Prostate gland (tissue), 2 donors: ENCODE data around the gene SHISAL1. TPM values are rescaled to one million over a fixed set of nuclear protein-coding genes. Genes with fewer than 3 reads are reported as not detected.

Source experiments
- DNase-seq: peaks from one replicate; pipeline ENCODE4 v3.0.0-alpha.2; 2019; ENCODE audit warnings: low spot score
- H3K27ac ChIP-seq, 2 donors: fragments of 200-600 bp; sonication (generic); 2 replicates each; pipeline ENCODE4 v1.5.1; 2017 to 2019
- H3K27me3 ChIP-seq: fragments of 200-600 bp; sonication (generic); replicated peaks from 2 replicates; pipeline ENCODE4 v1.5.1; 2019; ENCODE audit not compliant: insufficient read depth
- H3K36me3 ChIP-seq, 2 donors: fragments of 200-600 bp; sonication (generic); 1 replicate in 1 of 2; 2 replicates in 1 of 2; pipeline versions ENCODE4 v1.5.1 to v1.8.1; 2017 to 2019
- H3K4me1 ChIP-seq: fragments of 200-600 bp; sonication (generic); replicated peaks from 2 replicates; pipeline ENCODE4 v1.5.1; 2019
- H3K4me3 ChIP-seq, 2 donors: fragments of 200-600 bp; sonication (generic); 2 replicates each; pipeline ENCODE4 v1.5.1; 2017 to 2019
- H3K9me3 ChIP-seq: fragments of 200-600 bp; sonication (generic); 2 replicates; pipeline ENCODE4 v1.5.1; 2017
- POLR2A ChIP-seq: fragments of 450-650 bp; IDR thresholded peaks from one replicate; pipeline ENCODE4 v1.6.1; 2016; ENCODE audit warnings: antibody characterized with exemption, mild to moderate bottlenecking
- POLR2AphosphoS5 ChIP-seq: sonication (generic); formaldehyde crosslinking; IDR thresholded peaks from one replicate; pipeline ENCODE4 v1.6.1; 2017; ENCODE audit warnings: antibody characterized with exemption
- WGBS: methylation state at CpG from one replicate; pipeline ENCODE4 v1.1.5; 2018; 5-methylcytosine and 5-hydroxymethylcytosine counted together
- intact Hi-C: fragments of 100-400 bp; cut with DNase I; formaldehyde crosslinking; loops from one replicate; pipeline ENCODE4 v1.14.2; 2022
- total RNA-seq, 2 donors: library from RNA; depleted of rRNA; stranded (reverse); fragments of >200 nt; gene quantifications; one replicate each; pipeline ENCODE4 v1.1.0, GENCODE V29; 2016
- TF ChIP-seq, protein P1 (sequence below), 4 experiments: fragments of 200-600 bp in 2 of 4; fragments of 450-650 bp in 2 of 4; sonication (generic) in 2 of 4; IDR thresholded peaks; 1 replicate in 3 of 4; 2 replicates in 1 of 4; pipeline ENCODE4 v1.5.1; 2016 to 2019; ENCODE audit warnings: antibody characterized with exemption in 4 of 4, mild to moderate bottlenecking in 2 of 4, moderate library complexity in 2 of 4

The SHISAL1 gene
- total RNA-seq, 2 donors from 2014 or later, result 1.8 to 7.8 TPM

- H3K27me3 ChIP-seq, result no peaks in the 10 kb centered on the region
- no peaks in the 10 kb centered on the region for H3K36me3 ChIP-seq
- 77% methylated on average over 8 of the region's 8 CpGs for WGBS
- no peaks in the 10 kb centered on the region for H3K4me1 ChIP-seq
- no peak overlapping the region for H3K27ac ChIP-seq
- intact Hi-C loops, result no loop called here
- no peak for DNase-seq
- no peak overlapping the region for H3K4me3 ChIP-seq
- H3K9me3 ChIP-seq, result no peaks in the 10 kb centered on the region
- TF ChIP-seq, protein P1, sequence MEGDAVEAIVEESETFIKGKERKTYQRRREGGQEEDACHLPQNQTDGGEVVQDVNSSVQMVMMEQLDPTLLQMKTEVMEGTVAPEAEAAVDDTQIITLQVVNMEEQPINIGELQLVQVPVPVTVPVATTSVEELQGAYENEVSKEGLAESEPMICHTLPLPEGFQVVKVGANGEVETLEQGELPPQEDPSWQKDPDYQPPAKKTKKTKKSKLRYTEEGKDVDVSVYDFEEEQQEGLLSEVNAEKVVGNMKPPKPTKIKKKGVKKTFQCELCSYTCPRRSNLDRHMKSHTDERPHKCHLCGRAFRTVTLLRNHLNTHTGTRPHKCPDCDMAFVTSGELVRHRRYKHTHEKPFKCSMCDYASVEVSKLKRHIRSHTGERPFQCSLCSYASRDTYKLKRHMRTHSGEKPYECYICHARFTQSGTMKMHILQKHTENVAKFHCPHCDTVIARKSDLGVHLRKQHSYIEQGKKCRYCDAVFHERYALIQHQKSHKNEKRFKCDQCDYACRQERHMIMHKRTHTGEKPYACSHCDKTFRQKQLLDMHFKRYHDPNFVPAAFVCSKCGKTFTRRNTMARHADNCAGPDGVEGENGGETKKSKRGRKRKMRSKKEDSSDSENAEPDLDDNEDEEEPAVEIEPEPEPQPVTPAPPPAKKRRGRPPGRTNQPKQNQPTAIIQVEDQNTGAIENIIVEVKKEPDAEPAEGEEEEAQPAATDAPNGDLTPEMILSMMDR (IDR thresholded peaks at IDR 0.05), result no peak
- TF ChIP-seq POLR2AphosphoS5 (no peak), POLR2A (no peak)
Measured at GRCh38 chr22:44225812-44226211, 86.9 kb downstream of the SHISAL1 start.

DNA sequence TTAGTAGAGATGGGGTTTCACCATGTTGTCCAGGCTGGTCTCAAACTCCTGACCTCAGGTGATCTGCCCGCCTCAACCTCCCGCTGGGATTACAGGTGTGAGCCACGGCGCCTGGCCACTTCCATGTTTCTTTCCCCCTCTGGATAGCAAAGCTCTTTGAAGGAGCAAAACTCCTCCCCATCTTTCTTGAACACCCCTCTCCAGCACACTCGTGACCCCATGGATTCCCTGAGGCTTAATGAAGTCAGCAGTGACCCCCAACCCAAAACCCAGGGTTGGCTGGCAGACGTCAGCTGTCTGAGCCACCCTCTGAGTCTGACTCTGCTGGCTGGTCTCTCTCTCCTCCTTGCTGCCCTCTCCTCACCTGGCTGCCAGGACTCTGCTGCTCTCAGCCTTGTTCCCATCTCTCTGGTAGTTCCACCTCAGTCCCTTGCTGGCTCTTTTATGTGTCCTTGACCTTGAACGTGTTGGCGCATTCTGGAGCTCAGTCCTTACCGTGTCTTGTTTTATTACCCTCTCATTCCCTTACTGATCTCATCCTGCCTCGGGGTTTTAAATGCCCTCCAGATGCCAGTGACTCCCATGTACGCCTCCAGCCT is 87.6 kb downstream of the SHISAL1 start:
- Histone ChIP-seq H3K4me1 (no peaks in the 10 kb centered on the region), H3K27me3 (no peaks in the 10 kb centered on the region), H3K4me3 (no peak overlapping the region), H3K9me3 (no peaks in the 10 kb centered on the region), H3K27ac (no peak overlapping the region), H3K36me3 (no peaks in the 10 kb centered on the region)
- TF ChIP-seq POLR2A (no peak), POLR2AphosphoS5 (no peak)
- TF ChIP-seq, protein P1 (IDR thresholded peaks at IDR 0.05), result no peak
- intact Hi-C loops, result no loop called here
- WGBS, result 61% methylated on average over 11 of the region's 11 CpGs
- DNase-seq, result no peak

GRCh38 chr22:44224166-44224565 is 88.6 kb downstream of the SHISAL1 start:
- intact Hi-C loops, result no loop called here
- 15% methylated on average over 12 of the region's 12 CpGs for WGBS
- Histone ChIP-seq H3K27me3 (no peaks in the 10 kb centered on the region), H3K9me3 (no peaks in the 10 kb centered on the region), H3K36me3 (no peaks in the 10 kb centered on the region), H3K4me3 (no peak overlapping the region), H3K4me1 (no peaks in the 10 kb centered on the region), H3K27ac (no peak overlapping the region)
- no peak for DNase-seq
- TF ChIP-seq, protein P1 (IDR thresholded peaks at IDR 0.05), result no peak

- DNase-seq, result no peak
- H3K4me1 ChIP-seq, result no peaks in the 10 kb centered on the region
- no peak overlapping the region for H3K4me3 ChIP-seq
- intact Hi-C loops, result no loop called here
- H3K27ac ChIP-seq, result no peak overlapping the region
- H3K27me3 ChIP-seq, result no peaks in the 10 kb centered on the region
- no peaks in the 10 kb centered on the region for H3K9me3 ChIP-seq
- no peaks in the 10 kb centered on the region for H3K36me3 ChIP-seq
- 95% methylated on average over 11 of the region's 11 CpGs for WGBS
- TF ChIP-seq POLR2AphosphoS5 (no peak), POLR2A (no peak)
- TF ChIP-seq, protein P1 (IDR thresholded peaks at IDR 0.05), result no peak
Measured at GRCh38 chr22:44221710-44222475, 90.9 kb downstream of the SHISAL1 start.
